Measurements from ENCODE around the gene CXCR3.

GRCh38 chrX:71619986-71620385 lies 1.7 kb upstream of the CXCR3 start:
- TF ChIP-seq GATA3 (IDR thresholded peaks at IDR 0.05; ENCODE audit: low read depth, low read length) (no peak), GATA2 (IDR thresholded peaks at IDR 0.05; ENCODE audit: low read depth, low read length) (no peak)

Data from SH-SY5Y (cell line).